Activated T-helper 17 cell treated with anti-CD3 and anti-CD28 coated beads, Interleukin-2, amount 50 U/mL, for 72 hours (primary cell): ENCODE results near the gene NR1H4. TPM values are rescaled to one million over a fixed set of nuclear protein-coding genes. Genes with fewer than 3 reads are reported as not detected.
"Not testable (repeated sequence)": the region's sequence is repeated elsewhere in the genome, so short reads cannot be mapped to it uniquely, and the experiment has no call there.

Source experiments
- ATAC-seq: fragments of 150-1000 bp; cut with Tn5 transposase; replicated peaks from 2 replicates; pipeline ENCODE4 v1.10.0; 2021; ENCODE audit warnings: mild to moderate bottlenecking, moderate library complexity
- H3K27ac Mint-ChIP-seq: one replicate; pipeline ENCODE4 v1.8.0; 2022; ENCODE audit warnings: mixed read lengths
- H3K27me3 Mint-ChIP-seq: one replicate; pipeline ENCODE4 v1.8.0; 2022; ENCODE audit warnings: mixed read lengths
- H3K36me3 Mint-ChIP-seq: one replicate; pipeline ENCODE4 v1.8.0; 2022; ENCODE audit warnings: low read depth, mild to moderate bottlenecking, mixed read lengths
- H3K4me1 Mint-ChIP-seq: one replicate; pipeline ENCODE4 v1.8.0; 2022; ENCODE audit warnings: mixed read lengths
- H3K4me3 Mint-ChIP-seq: one replicate; pipeline ENCODE4 v1.8.0; 2022; ENCODE audit warnings: mild to moderate bottlenecking, mixed read lengths
- H3K9me3 Mint-ChIP-seq: one replicate; pipeline ENCODE4 v1.8.0; 2022; ENCODE audit warnings: mixed read lengths
- total RNA-seq, 2 donors: library from RNA; stranded (reverse); gene quantifications; one replicate each; pipeline ENCODE4 v1.2.3, GENCODE V29; 2022

The NR1H4 gene
- total RNA-seq, 2 donors from 2014 or later: not detected

DNA sequence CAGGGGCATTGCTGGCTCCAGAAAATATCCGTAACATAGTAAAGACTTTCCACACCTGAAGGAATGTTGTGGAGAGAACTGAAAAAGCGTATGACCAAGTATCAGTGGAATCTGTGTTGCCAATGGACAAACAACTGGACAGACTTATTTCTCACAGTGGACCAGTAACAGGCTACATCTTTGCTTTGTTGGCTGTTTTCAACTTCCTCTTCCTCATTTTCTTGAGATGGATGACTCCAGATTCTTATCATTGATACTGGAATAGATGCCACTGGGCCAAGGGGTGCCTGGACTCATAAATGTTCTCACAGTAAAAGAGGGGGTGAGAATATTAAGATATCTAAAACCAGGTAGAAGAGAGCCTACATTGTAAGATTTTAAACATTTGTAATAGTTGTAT lies 106.2 kb downstream of the NR1H4 start:
- no peaks in the 10 kb centered on the region for H3K4me1 Mint-ChIP-seq
- H3K27ac Mint-ChIP-seq: no peak overlapping the region
- H3K27me3 Mint-ChIP-seq: peaks cover 17% of the 10 kb centered on the region
- ATAC-seq: no peak
- peaks cover 3% of the 10 kb centered on the region for H3K9me3 Mint-ChIP-seq
- H3K36me3 Mint-ChIP-seq: no peaks in the 10 kb centered on the region
- no peak overlapping the region for H3K4me3 Mint-ChIP-seq

DNA sequence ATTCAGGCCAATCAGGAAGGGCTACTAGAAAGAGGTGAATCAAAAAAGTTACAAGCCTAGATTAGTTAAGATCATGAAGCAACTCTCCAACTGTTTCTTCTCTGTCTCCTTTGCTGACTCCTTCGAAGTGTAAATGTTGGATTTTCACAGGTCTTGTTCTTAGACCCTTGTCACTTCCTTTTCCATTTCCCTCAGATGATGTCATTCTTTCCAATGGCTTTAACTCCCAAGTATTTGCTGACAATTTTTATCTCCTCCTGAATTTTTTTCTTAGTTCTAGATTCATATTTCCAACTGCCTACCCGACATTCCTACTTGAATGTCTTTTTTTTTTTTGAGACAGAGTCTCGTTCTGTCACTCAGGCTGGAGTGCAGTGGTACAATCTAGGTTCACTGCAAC lies 110.6 kb downstream of the NR1H4 start:
- ATAC-seq: no peak
- H3K36me3 Mint-ChIP-seq: no peaks in the 10 kb centered on the region
- no peak overlapping the region for H3K27ac Mint-ChIP-seq
- no peak overlapping the region for H3K4me3 Mint-ChIP-seq
- no peaks in the 10 kb centered on the region for H3K4me1 Mint-ChIP-seq
- peaks cover 14% of the 10 kb centered on the region for H3K9me3 Mint-ChIP-seq
- peaks cover 15% of the 10 kb centered on the region for H3K27me3 Mint-ChIP-seq

DNA sequence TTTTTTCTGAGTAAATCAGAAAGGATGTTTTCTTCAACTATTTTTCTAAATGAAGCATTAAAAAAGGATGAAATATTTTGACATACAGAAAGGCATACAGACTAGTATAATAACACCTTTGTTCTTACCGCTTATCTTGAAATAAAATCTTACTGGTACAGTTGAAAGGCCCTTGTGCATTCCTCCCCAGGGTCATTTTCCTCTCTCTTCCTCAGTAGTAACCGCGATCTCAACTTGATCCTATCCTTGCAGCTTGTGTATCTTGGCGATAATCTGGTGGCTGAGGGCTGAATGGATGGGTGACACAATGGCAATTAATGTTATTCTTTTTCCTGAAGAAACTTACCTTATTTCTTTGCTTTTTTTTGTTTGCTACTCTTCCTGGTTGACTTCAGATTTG lies 118.3 kb downstream of the NR1H4 start:
- Mint-ChIP-seq H3K4me1 (no peaks in the 10 kb centered on the region), H3K27ac (no peak overlapping the region), H3K4me3 (no peak overlapping the region), H3K9me3 (peaks cover 4% of the 10 kb centered on the region), H3K36me3 (no peaks in the 10 kb centered on the region), H3K27me3 (peaks cover 3% of the 10 kb centered on the region)
- ATAC-seq: no peak

DNA sequence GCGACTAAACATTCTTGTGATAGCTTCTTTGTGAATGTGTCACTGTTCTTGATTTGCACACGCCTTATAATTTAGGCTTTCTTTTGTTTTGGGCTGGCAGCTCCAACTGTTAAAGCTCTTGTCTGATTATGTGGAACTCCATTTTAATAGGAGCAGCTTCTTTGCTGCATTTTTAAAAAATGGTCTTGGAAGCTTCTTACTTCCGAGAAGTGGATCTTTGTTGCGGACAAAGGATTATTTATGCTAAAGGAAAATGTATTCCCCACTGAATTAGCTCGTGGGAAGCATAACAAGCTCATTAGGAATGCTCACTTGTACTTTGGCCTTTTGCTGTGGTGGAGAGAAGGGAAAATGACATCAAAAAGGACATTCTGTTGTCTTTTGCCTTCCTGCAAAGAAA lies 119.8 kb downstream of the NR1H4 start:
- ATAC-seq: no peak
- Mint-ChIP-seq H3K4me3 (no peak overlapping the region), H3K9me3 (no peaks in the 10 kb centered on the region), H3K4me1 (no peaks in the 10 kb centered on the region), H3K27me3 (peaks cover 3% of the 10 kb centered on the region), H3K27ac (no peak overlapping the region), H3K36me3 (no peaks in the 10 kb centered on the region)

DNA sequence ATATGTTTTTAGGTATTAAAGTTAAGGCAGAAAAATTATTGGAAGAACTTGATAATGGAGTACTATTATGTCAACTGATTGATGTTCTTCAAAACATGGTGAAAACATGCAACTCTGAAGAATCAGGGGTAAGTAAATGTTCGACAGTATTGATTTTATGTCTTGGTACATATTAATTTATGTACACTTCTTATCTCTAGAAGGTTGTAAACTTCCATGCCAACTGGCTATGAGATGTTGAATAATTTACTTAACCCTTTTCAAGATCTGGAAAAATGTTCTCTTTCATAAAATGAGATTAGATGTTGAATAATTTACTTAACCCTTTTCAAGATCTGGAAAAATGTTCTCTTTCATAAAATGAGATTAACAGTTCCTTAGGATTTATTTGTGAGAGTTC lies 128.0 kb downstream of the NR1H4 start:
- ATAC-seq: no peak
- no peaks in the 10 kb centered on the region for H3K36me3 Mint-ChIP-seq
- H3K4me3 Mint-ChIP-seq: no peak overlapping the region
- H3K27ac Mint-ChIP-seq: no peak overlapping the region
- no peaks in the 10 kb centered on the region for H3K9me3 Mint-ChIP-seq
- peaks cover 3% of the 10 kb centered on the region for H3K27me3 Mint-ChIP-seq
- H3K4me1 Mint-ChIP-seq: no peaks in the 10 kb centered on the region

DNA sequence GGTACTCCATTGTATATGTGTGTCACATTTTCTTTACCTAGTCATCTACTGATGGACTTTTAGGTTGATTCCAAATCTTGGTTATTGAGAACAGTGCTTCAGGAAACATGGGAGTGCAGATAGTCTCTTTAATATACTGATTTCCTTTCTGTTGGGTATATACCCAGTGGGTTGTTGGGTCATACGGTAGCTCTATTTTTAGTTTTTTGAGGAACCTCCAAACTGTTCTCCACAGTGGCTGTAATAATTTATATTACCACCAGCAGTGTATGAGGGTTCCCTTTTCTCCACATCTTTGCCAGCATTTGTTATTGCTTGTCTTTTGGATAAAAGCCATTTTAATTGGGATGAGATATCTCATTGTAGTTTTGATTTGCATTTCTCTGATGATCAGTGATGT lies 129.3 kb downstream of the NR1H4 start:
- not testable (repeated sequence) for H3K4me1 Mint-ChIP-seq, H3K36me3 Mint-ChIP-seq, H3K27ac Mint-ChIP-seq, ATAC-seq, H3K4me3 Mint-ChIP-seq, H3K9me3 Mint-ChIP-seq
- H3K27me3 Mint-ChIP-seq: peaks cover 11% of the 10 kb centered on the region

DNA sequence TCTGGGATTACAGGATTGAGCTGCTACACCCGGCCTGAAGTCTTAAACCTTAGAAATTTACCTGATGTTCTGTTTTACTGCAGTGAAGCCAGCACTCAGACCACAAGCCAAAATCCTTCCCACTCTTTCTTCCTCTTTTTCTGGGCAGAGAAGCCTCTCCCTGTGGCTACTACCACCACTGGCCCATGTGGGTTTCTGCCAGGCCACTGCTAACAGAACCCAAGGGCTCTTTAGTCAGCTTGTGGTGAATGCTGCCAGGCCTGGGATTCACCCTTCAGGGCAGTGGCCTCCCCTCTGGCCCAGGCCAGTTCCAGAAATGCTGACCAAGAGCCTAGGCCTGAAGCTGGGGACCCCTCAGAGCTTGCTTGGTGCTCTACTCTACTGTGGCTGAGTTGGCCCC lies 135.1 kb downstream of the NR1H4 start:
- no peaks in the 10 kb centered on the region for H3K36me3 Mint-ChIP-seq
- no peaks in the 10 kb centered on the region for H3K4me1 Mint-ChIP-seq
- no peak for ATAC-seq
- H3K27ac Mint-ChIP-seq: no peak overlapping the region
- H3K9me3 Mint-ChIP-seq: peaks cover 5% of the 10 kb centered on the region
- no peak overlapping the region for H3K4me3 Mint-ChIP-seq
- peaks cover 7% of the 10 kb centered on the region for H3K27me3 Mint-ChIP-seq

DNA sequence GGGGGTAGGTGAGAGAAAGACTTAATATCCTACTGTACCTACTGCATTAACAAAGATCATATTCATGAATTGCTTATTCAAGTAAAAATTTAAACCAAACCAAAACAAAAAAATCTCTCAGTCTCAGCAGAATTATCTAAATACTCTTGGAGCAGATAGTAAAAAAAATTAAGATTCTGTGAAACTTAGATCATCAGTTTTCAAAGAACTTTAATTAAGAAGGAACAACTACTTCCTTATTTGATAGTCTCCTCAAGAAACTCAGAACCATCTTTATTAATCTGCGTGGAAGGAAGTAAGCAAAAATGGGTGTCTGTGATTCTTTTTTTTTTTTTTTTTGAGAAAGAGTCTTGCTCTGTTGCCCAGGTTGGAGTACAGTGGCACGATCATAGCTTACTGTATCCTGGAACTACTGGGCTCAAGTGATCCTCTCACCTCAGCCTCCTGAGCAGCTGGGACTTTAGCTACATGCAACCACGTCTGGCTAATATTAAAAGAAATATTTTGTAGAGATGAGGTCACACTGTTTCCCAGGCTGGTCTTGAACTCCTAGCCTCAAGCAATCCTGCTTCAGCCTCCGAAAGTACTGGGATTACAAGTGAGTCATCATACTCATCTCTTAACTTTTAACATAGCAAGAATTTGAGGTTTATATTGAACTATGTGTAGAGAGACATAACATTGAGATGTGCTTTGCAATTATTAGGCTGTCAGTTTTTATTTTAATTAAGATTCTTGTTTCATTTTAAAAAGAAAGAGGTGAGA lies 137.2 kb downstream of the NR1H4 start:
- Mint-ChIP-seq H3K4me3 (no peak overlapping the region), H3K4me1 (no peaks in the 10 kb centered on the region), H3K27ac (no peak overlapping the region), H3K9me3 (peaks cover 5% of the 10 kb centered on the region), H3K27me3 (peaks cover 7% of the 10 kb centered on the region), H3K36me3 (no peaks in the 10 kb centered on the region)
- no peak for ATAC-seq

DNA sequence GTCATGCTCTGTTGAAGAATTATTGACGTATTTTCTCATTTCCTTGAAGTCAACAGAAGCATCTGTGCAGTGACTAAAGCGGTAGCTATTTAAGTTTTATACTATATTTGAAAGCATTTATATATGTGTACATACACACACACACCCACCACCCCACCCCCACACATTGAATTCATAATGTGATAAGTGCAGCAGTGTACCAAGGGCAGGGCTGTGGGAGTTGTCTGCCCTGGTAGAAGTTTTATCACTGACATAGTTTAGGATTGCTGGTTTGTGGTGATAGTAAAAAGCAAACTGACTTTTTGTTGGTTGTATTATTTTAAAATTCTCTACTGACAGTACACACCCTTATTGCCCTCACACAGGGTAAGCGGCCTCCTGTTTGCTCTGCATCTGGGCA lies 138.9 kb downstream of the NR1H4 start:
- Mint-ChIP-seq H3K4me3 (no peak overlapping the region), H3K36me3 (no peaks in the 10 kb centered on the region), H3K27me3 (peaks cover 2% of the 10 kb centered on the region)

More for the DNA sequence above, 138.9 kb downstream of the NR1H4 start:
- Mint-ChIP-seq H3K27ac (no peak overlapping the region), H3K4me1 (no peaks in the 10 kb centered on the region), H3K9me3 (no peaks in the 10 kb centered on the region)
- ATAC-seq: no peak

Other genes with a start within 250 kb of the NR1H4 start
- 1 to 10 TPM; 2.4 TPM for gene DEPDC4, start 206.8 kb upstream of the NR1H4 start, total RNA-seq
- 10 to 100 TPM; 18.7 to 31.2 TPM for gene SCYL2, start 206.7 kb upstream of the NR1H4 start, total RNA-seq
- gene SLC17A8, start 116.8 kb upstream of the NR1H4 start, total RNA-seq: not detected
- gene GAS2L3, start 99.8 kb downstream of the NR1H4 start, total RNA-seq: 10 to 100 TPM in 1 of 2 donors, 1 to 10 TPM in 1; 3.3 to 10.1 TPM